Measurements from ENCODE around the gene FOXD4.
"Not testable (repeated sequence)": the region's sequence is repeated elsewhere in the genome, so short reads cannot be mapped to it uniquely, and the experiment has no call there.

The FOXD4 gene

GRCh38 chr9:112589-113467, 5.4 kb downstream of the FOXD4 start:
- Histone ChIP-seq H3K27me3 (replicated peaks; ENCODE audit: control insufficient read depth, insufficient read depth, low read length, poor library complexity, severe bottlenecking) (peaks cover 30% of the 10 kb centered on the region), H3K4me1 (ENCODE audit: control insufficient read depth, insufficient read depth, low read length, poor library complexity, severe bottlenecking) (peaks cover 16% of the 10 kb centered on the region)
- not testable (repeated sequence) for H3K36me3 ChIP-seq (ENCODE audit: control insufficient read depth, insufficient read depth, low read length); H3K27ac ChIP-seq (ENCODE audit: insufficient read depth, low read length, poor library complexity, severe bottlenecking); H3K9me3 ChIP-seq (ENCODE audit: control insufficient read depth, low read length); DNase-seq; H3K4me3 ChIP-seq (ENCODE audit: insufficient read depth, low read depth, low read length, poor library complexity, severe bottlenecking)

GRCh38 chr9:110672-111071, 7.5 kb downstream of the FOXD4 start:
- H3K27ac ChIP-seq (ENCODE audit: insufficient read depth, low read length, poor library complexity, severe bottlenecking) = not testable (repeated sequence)

GRCh38 chr9:109540-109939, 8.7 kb downstream of the FOXD4 start:
- H3K27me3 ChIP-seq (replicated peaks; ENCODE audit: control insufficient read depth, insufficient read depth, low read length, poor library complexity, severe bottlenecking) = peaks cover 22% of the 10 kb centered on the region
- not testable (repeated sequence) for DNase-seq; H3K9me3 ChIP-seq (ENCODE audit: control insufficient read depth, low read length); H3K27ac ChIP-seq (ENCODE audit: insufficient read depth, low read length, poor library complexity, severe bottlenecking); H3K4me3 ChIP-seq (ENCODE audit: insufficient read depth, low read depth, low read length, poor library complexity, severe bottlenecking); H3K36me3 ChIP-seq (ENCODE audit: control insufficient read depth, insufficient read depth, low read length)
- H3K4me1 ChIP-seq (ENCODE audit: control insufficient read depth, insufficient read depth, low read length, poor library complexity, severe bottlenecking) = peaks cover 10% of the 10 kb centered on the region

More at GRCh38 chr9:110672-111071, 7.5 kb downstream of the FOXD4 start:
- H3K9me3 ChIP-seq (ENCODE audit: control insufficient read depth, low read length); H3K4me3 ChIP-seq (ENCODE audit: insufficient read depth, low read depth, low read length, poor library complexity, severe bottlenecking); DNase-seq; H3K36me3 ChIP-seq (ENCODE audit: control insufficient read depth, insufficient read depth, low read length): not testable (repeated sequence)
- peaks cover 29% of the 10 kb centered on the region for H3K27me3 ChIP-seq (replicated peaks; ENCODE audit: control insufficient read depth, insufficient read depth, low read length, poor library complexity, severe bottlenecking)
- peaks cover 16% of the 10 kb centered on the region for H3K4me1 ChIP-seq (ENCODE audit: control insufficient read depth, insufficient read depth, low read length, poor library complexity, severe bottlenecking)

GRCh38 chr9:108742-109495, 9.3 kb downstream of the FOXD4 start:
- H3K27me3 ChIP-seq (replicated peaks; ENCODE audit: control insufficient read depth, insufficient read depth, low read length, poor library complexity, severe bottlenecking) = peaks cover 17% of the 10 kb centered on the region
- not testable (repeated sequence) for H3K27ac ChIP-seq (ENCODE audit: insufficient read depth, low read length, poor library complexity, severe bottlenecking); H3K9me3 ChIP-seq (ENCODE audit: control insufficient read depth, low read length); DNase-seq; H3K4me3 ChIP-seq (ENCODE audit: insufficient read depth, low read depth, low read length, poor library complexity, severe bottlenecking); H3K4me1 ChIP-seq (ENCODE audit: control insufficient read depth, insufficient read depth, low read length, poor library complexity, severe bottlenecking); H3K36me3 ChIP-seq (ENCODE audit: control insufficient read depth, insufficient read depth, low read length)

GRCh38 chr9:105991-106390, 12.2 kb downstream of the FOXD4 start:
- not testable (repeated sequence) for H3K9me3 ChIP-seq (ENCODE audit: control insufficient read depth, low read length); H3K4me3 ChIP-seq (ENCODE audit: insufficient read depth, low read depth, low read length, poor library complexity, severe bottlenecking); H3K36me3 ChIP-seq (ENCODE audit: control insufficient read depth, insufficient read depth, low read length); H3K4me1 ChIP-seq (ENCODE audit: control insufficient read depth, insufficient read depth, low read length, poor library complexity, severe bottlenecking); DNase-seq; H3K27me3 ChIP-seq (replicated peaks; ENCODE audit: control insufficient read depth, insufficient read depth, low read length, poor library complexity, severe bottlenecking); H3K27ac ChIP-seq (ENCODE audit: insufficient read depth, low read length, poor library complexity, severe bottlenecking)

- not testable (repeated sequence) for H3K4me3 ChIP-seq (ENCODE audit: insufficient read depth, low read depth, low read length, poor library complexity, severe bottlenecking); DNase-seq; H3K27ac ChIP-seq (ENCODE audit: insufficient read depth, low read length, poor library complexity, severe bottlenecking); H3K36me3 ChIP-seq (ENCODE audit: control insufficient read depth, insufficient read depth, low read length); H3K4me1 ChIP-seq (ENCODE audit: control insufficient read depth, insufficient read depth, low read length, poor library complexity, severe bottlenecking); H3K9me3 ChIP-seq (ENCODE audit: control insufficient read depth, low read length); H3K27me3 ChIP-seq (replicated peaks; ENCODE audit: control insufficient read depth, insufficient read depth, low read length, poor library complexity, severe bottlenecking)
These were observed 17.8 kb downstream of the FOXD4 start for GRCh38 chr9:100430-100829.

GRCh38 chr9:99867-100266, 18.4 kb downstream of the FOXD4 start:
- H3K27ac ChIP-seq (ENCODE audit: insufficient read depth, low read length, poor library complexity, severe bottlenecking); DNase-seq; H3K4me1 ChIP-seq (ENCODE audit: control insufficient read depth, insufficient read depth, low read length, poor library complexity, severe bottlenecking); H3K27me3 ChIP-seq (replicated peaks; ENCODE audit: control insufficient read depth, insufficient read depth, low read length, poor library complexity, severe bottlenecking); H3K4me3 ChIP-seq (ENCODE audit: insufficient read depth, low read depth, low read length, poor library complexity, severe bottlenecking); H3K36me3 ChIP-seq (ENCODE audit: control insufficient read depth, insufficient read depth, low read length); H3K9me3 ChIP-seq (ENCODE audit: control insufficient read depth, low read length): not testable (repeated sequence)

GRCh38 chr9:98775-99174, 19.4 kb downstream of the FOXD4 start:
- H3K36me3 ChIP-seq (ENCODE audit: control insufficient read depth, insufficient read depth, low read length); H3K27me3 ChIP-seq (replicated peaks; ENCODE audit: control insufficient read depth, insufficient read depth, low read length, poor library complexity, severe bottlenecking); H3K27ac ChIP-seq (ENCODE audit: insufficient read depth, low read length, poor library complexity, severe bottlenecking); DNase-seq; H3K4me1 ChIP-seq (ENCODE audit: control insufficient read depth, insufficient read depth, low read length, poor library complexity, severe bottlenecking); H3K4me3 ChIP-seq (ENCODE audit: insufficient read depth, low read depth, low read length, poor library complexity, severe bottlenecking); H3K9me3 ChIP-seq (ENCODE audit: control insufficient read depth, low read length): not testable (repeated sequence)

- H3K27me3 ChIP-seq (replicated peaks; ENCODE audit: control insufficient read depth, insufficient read depth, low read length, poor library complexity, severe bottlenecking); H3K27ac ChIP-seq (ENCODE audit: insufficient read depth, low read length, poor library complexity, severe bottlenecking); H3K36me3 ChIP-seq (ENCODE audit: control insufficient read depth, insufficient read depth, low read length); H3K4me3 ChIP-seq (ENCODE audit: insufficient read depth, low read depth, low read length, poor library complexity, severe bottlenecking); DNase-seq; H3K9me3 ChIP-seq (ENCODE audit: control insufficient read depth, low read length); H3K4me1 ChIP-seq (ENCODE audit: control insufficient read depth, insufficient read depth, low read length, poor library complexity, severe bottlenecking): not testable (repeated sequence)
These were observed 23.2 kb downstream of the FOXD4 start for GRCh38 chr9:94992-95391.

- H3K4me3 ChIP-seq (ENCODE audit: insufficient read depth, low read depth, low read length, poor library complexity, severe bottlenecking); H3K27ac ChIP-seq (ENCODE audit: insufficient read depth, low read length, poor library complexity, severe bottlenecking); H3K36me3 ChIP-seq (ENCODE audit: control insufficient read depth, insufficient read depth, low read length); H3K4me1 ChIP-seq (ENCODE audit: control insufficient read depth, insufficient read depth, low read length, poor library complexity, severe bottlenecking); H3K27me3 ChIP-seq (replicated peaks; ENCODE audit: control insufficient read depth, insufficient read depth, low read length, poor library complexity, severe bottlenecking); DNase-seq; H3K9me3 ChIP-seq (ENCODE audit: control insufficient read depth, low read length): not testable (repeated sequence)
These were observed 23.9 kb downstream of the FOXD4 start for GRCh38 chr9:94323-94722.

Data from effector memory CD4-positive, alpha-beta T cell (primary cell).